ENCODE results near the gene UQCRC1.
"Not testable (repeated sequence)": the region's sequence is repeated elsewhere in the genome, so short reads cannot be mapped to it uniquely, and the experiment has no call there.

UQCRC1 gene

GRCh38 chr3:48553361-48553760 lies 56.1 kb downstream of the UQCRC1 start:
- DNase-seq: no peak

GRCh38 chr3:48552111-48552951 lies 57.1 kb downstream of the UQCRC1 start:
- no peak for DNase-seq

GRCh38 chr3:48551651-48552050 lies 57.8 kb downstream of the UQCRC1 start:
- DNase-seq: not testable (repeated sequence)
